ENCODE data around the gene LRIT2.
"Not testable (repeated sequence)": the region's sequence is repeated elsewhere in the genome, so short reads cannot be mapped to it uniquely, and the experiment has no call there.

Gene LRIT2

DNA sequence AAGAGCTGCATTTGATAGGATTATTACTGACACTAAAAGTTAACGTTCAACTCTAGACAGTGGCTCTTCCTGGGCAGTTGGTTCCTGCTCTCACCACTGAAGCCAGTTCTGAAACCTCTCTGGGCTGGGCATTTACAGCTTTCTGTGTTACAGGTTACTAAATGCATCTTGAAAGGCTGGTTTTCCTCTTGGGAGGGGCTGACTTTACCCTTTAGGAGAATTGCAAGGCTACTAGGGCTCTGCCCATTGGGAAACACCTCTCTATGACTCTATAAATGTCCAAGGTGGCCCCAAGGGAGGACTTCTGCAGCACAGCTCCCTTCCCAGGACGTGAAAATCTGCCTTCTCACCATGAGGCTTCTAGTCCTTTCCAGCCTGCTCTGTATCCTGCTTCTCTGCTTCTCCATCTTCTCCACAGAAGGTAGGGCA lies 51.8 kb downstream of the LRIT2 start, which contains the start of gene GPR15LG:
GPR15LG (plus strand) TSS at position 301 of the 429 bp plus-strand sequence; CDS start at position 352, 51 bp downstream.
- peaks cover under 1% of the 10 kb centered on the region; the same call in 1 of the 2 replicates for H3K36me3 ChIP-seq (ENCODE audit: control insufficient read depth, low read length)
- peak within 1 kb of the TSS; percentile 74 for H3K27ac ChIP-seq (ENCODE audit: low read depth, low read length)
- H3K4me1 ChIP-seq (ENCODE audit: control insufficient read depth, low read length): peaks cover 48% of the 10 kb centered on the region
- H3F3A ChIP-seq (ENCODE audit: control insufficient read depth, insufficient read depth): peaks cover 5% of the 10 kb centered on the region; the same call in 1 of the 2 replicates
- H3K79me2 ChIP-seq (ENCODE audit: control insufficient read depth, low read length): peaks cover 29% of the 10 kb centered on the region
- peak within 1 kb of the TSS; percentile 75 for H3K4me3 ChIP-seq (ENCODE audit: low read length)
- H3K27me3 ChIP-seq (ENCODE audit: control insufficient read depth, low read length): no peaks in the 10 kb centered on the region
- H3K4me2 ChIP-seq (ENCODE audit: low read length): peak within 1 kb of the TSS; percentile 58
- H3K9me2 ChIP-seq (replicated peaks; ENCODE audit: control insufficient read depth, low read length): no peaks in the 10 kb centered on the region
- TF ChIP-seq EZH2phosphoT487 (IDR thresholded peaks at IDR 0.05; ENCODE audit: borderline replicate concordance, low read length): no peak
- TF ChIP-seq, protein P1, sequence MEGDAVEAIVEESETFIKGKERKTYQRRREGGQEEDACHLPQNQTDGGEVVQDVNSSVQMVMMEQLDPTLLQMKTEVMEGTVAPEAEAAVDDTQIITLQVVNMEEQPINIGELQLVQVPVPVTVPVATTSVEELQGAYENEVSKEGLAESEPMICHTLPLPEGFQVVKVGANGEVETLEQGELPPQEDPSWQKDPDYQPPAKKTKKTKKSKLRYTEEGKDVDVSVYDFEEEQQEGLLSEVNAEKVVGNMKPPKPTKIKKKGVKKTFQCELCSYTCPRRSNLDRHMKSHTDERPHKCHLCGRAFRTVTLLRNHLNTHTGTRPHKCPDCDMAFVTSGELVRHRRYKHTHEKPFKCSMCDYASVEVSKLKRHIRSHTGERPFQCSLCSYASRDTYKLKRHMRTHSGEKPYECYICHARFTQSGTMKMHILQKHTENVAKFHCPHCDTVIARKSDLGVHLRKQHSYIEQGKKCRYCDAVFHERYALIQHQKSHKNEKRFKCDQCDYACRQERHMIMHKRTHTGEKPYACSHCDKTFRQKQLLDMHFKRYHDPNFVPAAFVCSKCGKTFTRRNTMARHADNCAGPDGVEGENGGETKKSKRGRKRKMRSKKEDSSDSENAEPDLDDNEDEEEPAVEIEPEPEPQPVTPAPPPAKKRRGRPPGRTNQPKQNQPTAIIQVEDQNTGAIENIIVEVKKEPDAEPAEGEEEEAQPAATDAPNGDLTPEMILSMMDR (IDR thresholded peaks at IDR 0.05; ENCODE audit: low read depth, low read length, poor library complexity, severe bottlenecking): no peak
- no peaks in the 10 kb centered on the region for H4K20me1 ChIP-seq (ENCODE audit: control insufficient read depth, insufficient read depth, low read depth, low read length)
- H3K9me3 ChIP-seq (ENCODE audit: control insufficient read depth, insufficient read depth, low read length): no peaks in the 10 kb centered on the region

- Histone ChIP-seq H3K9me2 (replicated peaks; ENCODE audit: control insufficient read depth, low read length) (no peaks in the 10 kb centered on the region), H3K4me1 (ENCODE audit: control insufficient read depth, low read length) (peaks cover 48% of the 10 kb centered on the region), H3K4me2 (ENCODE audit: low read length) (peak overlapping the region; percentile 58), H3K27me3 (ENCODE audit: control insufficient read depth, low read length) (no peaks in the 10 kb centered on the region), H3K9me3 (ENCODE audit: control insufficient read depth, insufficient read depth, low read length) (no peaks in the 10 kb centered on the region), H4K20me1 (ENCODE audit: control insufficient read depth, insufficient read depth, low read depth, low read length) (no peaks in the 10 kb centered on the region), H3K27ac (ENCODE audit: low read depth, low read length) (peak overlapping the region; percentile 74), H3K79me2 (ENCODE audit: control insufficient read depth, low read length) (peaks cover 37% of the 10 kb centered on the region), H3K36me3 (ENCODE audit: control insufficient read depth, low read length) (peaks cover 7% of the 10 kb centered on the region), H3F3A (ENCODE audit: control insufficient read depth, insufficient read depth) (peaks cover 6% of the 10 kb centered on the region; the same call in 1 of the 2 replicates), H3K4me3 (ENCODE audit: low read length) (peak overlapping the region; percentile 75)
- TF ChIP-seq, protein P1 (IDR thresholded peaks at IDR 0.05; ENCODE audit: low read depth, low read length, poor library complexity, severe bottlenecking): no peak
- no peak for TF ChIP-seq EZH2phosphoT487 (IDR thresholded peaks at IDR 0.05; ENCODE audit: borderline replicate concordance, low read length)
Observed at GRCh38 chr10:84172467-84173356, 52.6 kb downstream of the LRIT2 start.

- Histone ChIP-seq H3K4me1 (ENCODE audit: control insufficient read depth, low read length) (peaks cover 48% of the 10 kb centered on the region), H3K4me3 (ENCODE audit: low read length) (peak overlapping the region; percentile 75), H3K4me2 (ENCODE audit: low read length) (peak overlapping the region; percentile 58), H3K27ac (ENCODE audit: low read depth, low read length) (peak overlapping the region; percentile 74), H3K79me2 (ENCODE audit: control insufficient read depth, low read length) (peaks cover 39% of the 10 kb centered on the region)
- H3F3A ChIP-seq (ENCODE audit: control insufficient read depth, insufficient read depth); H3K27me3 ChIP-seq (ENCODE audit: control insufficient read depth, low read length); H3K9me2 ChIP-seq (replicated peaks; ENCODE audit: control insufficient read depth, low read length); H3K36me3 ChIP-seq (ENCODE audit: control insufficient read depth, low read length); H3K9me3 ChIP-seq (ENCODE audit: control insufficient read depth, insufficient read depth, low read length); H4K20me1 ChIP-seq (ENCODE audit: control insufficient read depth, insufficient read depth, low read depth, low read length): not testable (repeated sequence)
Observed at GRCh38 chr10:84171700-84172466, 53.5 kb downstream of the LRIT2 start.

GRCh38 chr10:84171237-84171636 lies 54.1 kb downstream of the LRIT2 start:
- Histone ChIP-seq H3K79me2 (ENCODE audit: control insufficient read depth, low read length) (peaks cover 43% of the 10 kb centered on the region), H3K4me3 (ENCODE audit: low read length) (peak overlapping the region; percentile 75), H3K36me3 (ENCODE audit: control insufficient read depth, low read length) (peaks cover 12% of the 10 kb centered on the region), H3K27ac (ENCODE audit: low read depth, low read length) (peak overlapping the region; percentile 74), H3K4me2 (ENCODE audit: low read length) (peak overlapping the region; percentile 58), H3K4me1 (ENCODE audit: control insufficient read depth, low read length) (peaks cover 52% of the 10 kb centered on the region)
- not testable (repeated sequence) for H3K9me3 ChIP-seq (ENCODE audit: control insufficient read depth, insufficient read depth, low read length); H4K20me1 ChIP-seq (ENCODE audit: control insufficient read depth, insufficient read depth, low read depth, low read length); H3F3A ChIP-seq (ENCODE audit: control insufficient read depth, insufficient read depth); H3K27me3 ChIP-seq (ENCODE audit: control insufficient read depth, low read length); H3K9me2 ChIP-seq (replicated peaks; ENCODE audit: control insufficient read depth, low read length)

All from DOHH2 (cell line).